H7 (cell line): ENCODE results near the gene EVC. TPM values are rescaled to one million over a fixed set of nuclear protein-coding genes. Genes with fewer than 3 reads are reported as not detected.
"Not testable (repeated sequence)": the region's sequence is repeated elsewhere in the genome, so short reads cannot be mapped to it uniquely, and the experiment has no call there.

ENCODE experiments used
- DNase-seq: peaks from one replicate; pipeline ENCODE4 v3.0.0; 2012
- H3K27me3 ChIP-seq: 2 replicates; pipeline ENCODE4 v1.6.0; 2011; ENCODE audit warnings: mild to moderate bottlenecking, low read length; ENCODE audit not compliant: control insufficient read depth, insufficient read depth
- H3K36me3 ChIP-seq: replicated peaks from 2 replicates; pipeline ENCODE4 v1.5.1; 2011; ENCODE audit warnings: low read length; ENCODE audit not compliant: control insufficient read depth, insufficient read depth
- H3K4me3 ChIP-seq: 2 replicates; pipeline ENCODE4 v1.5.1; 2011; ENCODE audit warnings: low read depth, mild to moderate bottlenecking, control low read depth, low read length, moderate library complexity; ENCODE audit not compliant: insufficient read depth
- total RNA-seq: library from RNA; depleted of rRNA; stranded (reverse); fragments of >200 nt; shearing (Covaris generic); gene quantifications from 2 replicates; pipeline ENCODE4 v1.2.3, GENCODE V29; 2014

The EVC gene
- total RNA-seq, 1 experiment from 2014 or later, result 4.5 TPM

DNA sequence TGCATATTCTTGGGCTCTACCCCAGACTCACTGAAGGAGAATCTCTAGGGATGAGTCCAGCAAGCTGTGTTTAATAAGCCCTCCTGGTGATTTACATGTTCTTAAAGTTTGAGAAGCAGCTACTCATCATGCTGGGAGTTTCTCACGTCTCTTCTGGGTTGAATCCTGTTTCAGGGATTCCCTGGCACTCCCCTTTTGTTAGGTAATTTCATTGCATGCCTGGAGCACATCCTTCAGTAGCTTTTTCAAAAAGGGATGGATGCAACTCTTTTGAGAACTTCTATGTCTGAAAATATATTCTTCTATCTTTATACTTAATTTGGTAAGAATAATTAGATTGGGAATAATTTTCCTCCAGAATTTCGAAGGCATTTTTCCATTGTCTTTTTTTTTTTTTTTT is 4.4 kb downstream of the EVC start:
- Histone ChIP-seq H3K4me3 (no peak overlapping the region), H3K27me3 (peaks cover 6% of the 10 kb centered on the region), H3K36me3 (no peaks in the 10 kb centered on the region; the same call in 1 of the 2 replicates)
- DNase-seq, result no peak

DNA sequence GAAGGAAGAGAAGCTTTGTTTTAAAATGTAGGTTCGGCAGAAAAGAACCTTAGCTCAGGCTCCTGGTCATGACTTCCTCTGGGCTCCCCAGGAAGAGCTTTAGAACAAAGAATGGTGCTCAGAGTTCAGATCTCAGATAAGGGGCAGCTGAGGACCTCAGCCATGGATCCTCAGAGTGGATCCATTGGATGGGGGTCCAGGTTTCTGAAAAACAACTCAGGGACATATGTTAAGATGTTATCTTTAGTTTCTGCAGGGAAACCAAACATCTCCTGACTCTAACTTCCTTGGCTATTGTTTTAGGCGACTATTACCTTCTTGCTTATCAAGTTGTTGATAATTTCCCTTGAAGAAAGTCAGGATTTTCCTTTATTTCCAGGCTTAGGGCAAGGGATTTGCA is 5.4 kb downstream of the EVC start:
- no peak overlapping the region for H3K4me3 ChIP-seq
- peaks cover 5% of the 10 kb centered on the region; the same call in 1 of the 2 replicates for H3K27me3 ChIP-seq
- H3K36me3 ChIP-seq, result no peaks in the 10 kb centered on the region; the same call in 1 of the 2 replicates
- DNase-seq, result no peak

DNA sequence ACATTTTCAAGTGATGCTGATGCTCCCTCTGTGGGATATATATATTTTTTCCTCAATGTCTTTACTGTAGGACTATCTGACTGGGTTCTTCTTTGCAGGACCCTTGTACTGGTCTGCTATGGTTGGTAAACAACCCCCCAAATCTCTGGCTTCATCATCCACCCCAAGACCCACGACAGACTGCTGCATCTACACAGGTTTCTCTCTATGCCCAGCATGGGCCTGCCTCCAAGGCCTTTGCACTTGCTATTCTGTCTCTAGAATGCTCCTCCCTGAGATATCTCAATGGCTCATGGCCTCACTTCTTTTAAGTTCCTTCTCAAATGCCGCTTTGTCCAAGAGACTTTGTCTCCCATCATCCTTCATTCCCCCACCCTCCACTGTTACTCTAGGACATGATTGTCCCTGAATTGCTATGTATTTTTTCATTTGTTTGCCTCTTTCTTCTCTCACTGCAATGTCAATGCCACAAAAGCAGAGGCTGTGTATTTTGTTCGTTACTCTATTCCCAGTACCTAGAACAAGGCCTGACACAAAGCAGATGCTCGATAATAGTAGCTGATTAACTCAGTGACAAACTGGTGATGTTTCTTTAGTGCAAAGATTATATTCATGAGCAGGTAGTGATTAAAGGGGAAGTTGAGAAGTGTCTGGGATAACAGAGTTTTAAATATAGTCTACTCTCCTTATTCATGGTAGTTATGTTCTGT is 6.6 kb downstream of the EVC start:
- Histone ChIP-seq H3K4me3 (no peak overlapping the region), H3K27me3 (no peaks in the 10 kb centered on the region), H3K36me3 (no peaks in the 10 kb centered on the region; the same call in 1 of the 2 replicates)
- DNase-seq, result no peak

DNA sequence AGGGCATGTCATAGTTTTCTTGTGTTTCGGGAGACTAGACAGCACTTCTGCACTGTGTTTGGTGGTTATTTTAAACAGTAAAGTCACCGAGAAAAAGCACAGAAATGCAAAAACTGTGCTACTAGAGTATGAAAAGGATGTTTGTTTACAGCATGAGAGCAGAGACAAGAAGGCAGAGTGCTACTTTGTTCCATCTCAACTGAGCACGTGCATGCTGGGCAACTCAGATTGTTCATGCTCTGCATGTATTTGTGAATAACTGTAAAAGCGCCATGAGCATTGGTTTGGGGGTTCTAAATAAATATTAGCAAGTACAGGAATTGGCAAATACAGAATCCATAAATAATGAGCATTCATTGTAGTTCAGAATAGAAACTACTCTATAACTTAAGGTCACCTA is 7.4 kb downstream of the EVC start:
- Histone ChIP-seq H3K27me3 (no peaks in the 10 kb centered on the region), H3K36me3 (no peaks in the 10 kb centered on the region; the same call in 1 of the 2 replicates), H3K4me3 (no peak overlapping the region)
- no peak for DNase-seq

DNA sequence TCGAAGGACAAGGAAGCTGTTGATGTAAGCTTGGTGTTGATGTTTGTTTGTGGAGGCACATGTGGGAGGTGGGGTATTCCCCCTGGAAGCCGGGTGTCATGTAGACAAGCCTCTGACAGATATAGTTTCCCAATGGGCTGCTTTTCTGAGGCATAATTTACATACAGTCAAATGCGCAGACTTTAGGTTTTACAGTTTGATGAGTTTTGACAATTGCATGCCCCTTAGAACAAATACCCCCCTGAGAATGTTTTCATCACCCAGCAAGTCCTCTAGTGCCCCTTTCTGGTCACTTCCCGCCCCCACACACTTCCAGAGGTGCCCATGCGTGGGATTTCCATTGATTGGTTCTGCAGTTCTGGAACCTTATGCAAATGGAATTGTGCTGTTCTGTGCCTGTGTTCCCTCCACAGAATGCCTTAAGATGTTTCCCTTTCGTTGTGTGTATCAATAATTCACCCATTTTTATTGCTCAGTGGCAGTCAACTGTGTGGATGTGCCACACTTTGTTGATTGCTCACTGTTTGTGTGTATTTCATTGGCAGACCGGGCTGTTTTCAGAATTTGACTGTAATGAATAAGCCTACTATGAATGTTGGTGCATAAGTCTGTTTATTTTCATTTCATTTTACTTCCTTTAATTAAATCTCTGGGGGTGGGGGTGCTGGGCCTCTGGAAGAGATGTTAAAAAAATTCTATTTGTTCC is 8.5 kb downstream of the EVC start:
- no peaks in the 10 kb centered on the region for H3K27me3 ChIP-seq
- DNase-seq, result no peak
- no peaks in the 10 kb centered on the region; the same call in 1 of the 2 replicates for H3K36me3 ChIP-seq
- H3K4me3 ChIP-seq, result no peak overlapping the region

DNA sequence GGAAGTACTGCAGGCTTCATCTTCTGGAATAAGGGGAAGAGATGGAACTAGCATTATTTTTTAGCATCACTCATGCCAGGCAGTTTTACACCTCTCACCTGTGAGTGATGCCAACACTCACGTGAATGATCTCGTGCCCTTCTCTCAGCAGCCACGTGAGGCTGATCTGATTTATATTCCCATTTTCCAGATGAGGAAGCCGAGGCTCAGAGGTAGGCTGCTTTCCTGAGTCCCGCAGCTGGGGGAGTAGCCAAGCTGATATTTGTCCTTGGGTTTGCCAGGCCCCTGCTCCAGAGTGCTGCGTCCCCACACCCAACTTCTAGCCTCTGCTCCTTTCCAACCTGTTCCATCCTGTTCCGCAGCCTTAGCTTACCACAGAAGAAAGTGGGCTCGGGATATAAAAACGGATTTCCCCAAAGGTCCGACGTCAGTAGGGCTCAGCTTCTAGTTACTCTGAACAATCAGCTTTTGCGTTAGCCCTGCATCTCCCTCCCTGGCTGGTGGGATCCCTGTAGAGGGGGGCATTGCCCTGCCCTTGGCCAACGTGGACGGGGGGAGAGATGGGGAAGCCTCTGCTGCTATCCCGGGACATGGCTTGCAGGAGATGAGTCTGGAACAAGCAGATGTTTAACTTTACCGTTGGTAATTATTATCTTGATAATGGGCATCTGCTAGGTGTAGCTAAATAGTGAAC is 9.3 kb downstream of the EVC start:
- Histone ChIP-seq H3K4me3 (no peak overlapping the region), H3K27me3 (no peaks in the 10 kb centered on the region), H3K36me3 (no peaks in the 10 kb centered on the region; the same call in 1 of the 2 replicates)
- no peak for DNase-seq

DNA sequence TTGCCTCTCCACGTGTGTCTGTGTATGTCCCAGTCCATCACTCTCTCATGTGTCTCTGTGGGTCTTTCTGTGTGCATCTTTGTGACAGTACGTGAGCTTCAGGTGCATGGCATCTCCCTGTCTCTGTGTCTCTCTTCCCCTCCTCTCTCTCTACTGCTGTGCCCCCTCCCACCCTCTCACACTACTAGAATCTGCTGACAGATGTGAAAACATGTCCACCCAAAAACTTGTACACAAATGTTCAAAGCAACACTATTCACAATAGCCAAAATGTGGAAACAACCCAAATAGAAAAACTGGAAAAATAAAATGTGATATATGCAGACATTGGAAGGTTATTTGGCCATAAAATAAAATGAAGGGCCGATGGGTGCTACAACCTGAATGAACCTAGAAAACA is 10.0 kb downstream of the EVC start:
- Histone ChIP-seq H3K27me3 (no peaks in the 10 kb centered on the region), H3K4me3 (no peak overlapping the region), H3K36me3 (no peaks in the 10 kb centered on the region; the same call in 1 of the 2 replicates)
- no peak for DNase-seq

DNA sequence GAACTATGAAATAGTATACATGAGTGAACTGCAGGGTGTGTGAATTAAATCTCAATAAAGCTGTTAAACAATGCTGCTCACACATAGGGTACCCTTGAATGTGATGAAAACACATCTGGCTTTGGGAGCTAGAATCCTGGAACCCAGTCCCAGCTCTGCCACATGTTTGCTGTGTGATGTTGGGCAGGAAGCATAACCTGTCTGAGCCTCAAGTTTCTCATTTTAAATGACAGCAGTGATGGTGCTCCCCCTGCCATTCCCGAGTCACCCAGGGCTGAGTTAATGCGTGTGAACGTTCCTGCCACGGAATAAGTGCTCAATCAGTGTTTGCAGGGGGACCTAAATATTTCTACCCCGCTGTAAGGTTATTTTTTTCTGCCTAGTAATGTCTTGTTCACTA is 10.9 kb downstream of the EVC start:
- H3K36me3 ChIP-seq, result no peaks in the 10 kb centered on the region; the same call in 1 of the 2 replicates
- no peaks in the 10 kb centered on the region for H3K27me3 ChIP-seq
- DNase-seq, result no peak
- no peak overlapping the region for H3K4me3 ChIP-seq

DNA sequence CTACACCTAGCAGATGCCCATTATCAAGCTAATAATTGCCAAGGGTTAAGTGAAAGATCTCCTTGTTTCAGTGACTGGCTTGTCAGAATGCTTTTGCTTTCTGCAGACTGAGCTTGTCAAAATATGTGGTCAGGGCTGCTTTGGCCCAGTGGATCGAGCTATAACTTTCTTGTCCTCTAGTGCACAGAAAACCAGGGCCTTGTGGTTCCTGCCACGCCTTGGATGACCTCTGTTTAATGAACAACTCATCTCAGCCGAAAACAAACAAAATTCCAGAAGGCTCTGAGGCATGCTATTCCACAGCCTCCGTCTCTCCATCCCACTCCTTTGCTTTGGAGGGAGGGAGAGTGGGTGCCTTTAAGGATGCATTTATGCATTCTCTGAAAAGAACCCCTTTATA is 11.3 kb downstream of the EVC start:
- Histone ChIP-seq H3K36me3 (no peaks in the 10 kb centered on the region; the same call in 1 of the 2 replicates), H3K27me3 (no peaks in the 10 kb centered on the region), H3K4me3 (no peak overlapping the region)
- no peak for DNase-seq

DNA sequence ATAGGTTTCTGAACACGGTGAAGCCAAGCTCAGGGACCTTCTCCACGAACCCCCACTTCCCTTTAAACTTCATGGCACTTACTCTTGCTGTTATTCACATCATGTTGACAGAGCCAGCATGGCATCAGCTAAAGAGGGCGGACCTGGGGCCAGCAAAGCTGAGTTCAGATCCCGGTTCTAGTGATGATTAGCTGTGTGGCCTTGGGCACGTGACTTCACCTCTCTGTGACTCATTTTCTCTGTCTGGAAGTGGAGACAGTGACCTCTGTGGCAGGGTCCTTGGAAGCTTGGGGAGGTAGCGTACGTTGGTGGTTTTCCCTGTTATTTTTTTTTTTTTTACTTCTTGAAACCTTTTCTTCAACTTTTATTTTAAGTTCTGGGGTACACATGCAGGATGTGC is 13.4 kb downstream of the EVC start:
- Histone ChIP-seq H3K4me3 (no peak overlapping the region), H3K36me3 (peaks cover under 1% of the 10 kb centered on the region), H3K27me3 (no peaks in the 10 kb centered on the region)
- DNase-seq, result no peak

DNA sequence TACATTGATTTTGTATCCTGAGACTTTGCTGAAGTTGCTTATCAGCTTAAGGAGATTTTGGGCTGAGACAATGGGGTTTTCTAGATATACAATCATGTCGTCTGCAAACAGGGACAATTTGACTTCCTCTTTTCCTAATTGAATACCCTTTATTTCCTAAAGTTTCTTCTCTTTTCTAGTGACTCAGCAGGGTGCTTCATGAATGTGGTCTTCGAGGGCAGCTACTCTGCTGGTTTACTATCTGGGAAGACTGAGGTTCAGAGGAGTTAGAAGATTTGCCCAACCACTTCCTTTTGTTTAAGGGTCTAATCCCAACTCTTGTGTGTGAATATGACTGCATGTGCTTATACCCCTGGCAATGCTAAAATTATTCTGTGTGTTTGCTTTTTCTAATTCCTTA is 17.4 kb downstream of the EVC start:
- not testable (repeated sequence) for H3K4me3 ChIP-seq, H3K36me3 ChIP-seq, DNase-seq, H3K27me3 ChIP-seq

DNA sequence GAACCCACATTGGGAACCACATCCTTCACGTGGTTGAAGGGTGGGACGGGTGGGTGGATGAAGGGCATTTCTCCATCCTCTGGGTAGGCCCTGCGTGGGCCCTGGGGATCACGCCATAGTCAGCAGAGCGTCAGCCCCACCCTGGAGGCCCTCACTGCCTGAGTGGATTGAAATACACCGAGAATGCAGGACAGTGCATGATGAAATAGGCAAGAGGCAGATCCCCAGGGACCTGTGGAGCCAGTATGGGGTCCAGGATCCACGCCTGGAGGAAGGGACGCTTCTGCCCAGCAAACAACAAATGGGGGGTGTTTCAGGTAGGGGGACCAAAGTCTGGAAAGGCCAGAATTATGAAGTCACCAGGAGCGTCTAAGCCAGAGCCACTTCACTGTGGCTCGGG is 19.4 kb downstream of the EVC start:
- H3K4me3 ChIP-seq, result no peak overlapping the region
- no peaks in the 10 kb centered on the region for H3K27me3 ChIP-seq
- H3K36me3 ChIP-seq, result peaks cover 3% of the 10 kb centered on the region; the same call in 1 of the 2 replicates
- DNase-seq, result no peak

DNA sequence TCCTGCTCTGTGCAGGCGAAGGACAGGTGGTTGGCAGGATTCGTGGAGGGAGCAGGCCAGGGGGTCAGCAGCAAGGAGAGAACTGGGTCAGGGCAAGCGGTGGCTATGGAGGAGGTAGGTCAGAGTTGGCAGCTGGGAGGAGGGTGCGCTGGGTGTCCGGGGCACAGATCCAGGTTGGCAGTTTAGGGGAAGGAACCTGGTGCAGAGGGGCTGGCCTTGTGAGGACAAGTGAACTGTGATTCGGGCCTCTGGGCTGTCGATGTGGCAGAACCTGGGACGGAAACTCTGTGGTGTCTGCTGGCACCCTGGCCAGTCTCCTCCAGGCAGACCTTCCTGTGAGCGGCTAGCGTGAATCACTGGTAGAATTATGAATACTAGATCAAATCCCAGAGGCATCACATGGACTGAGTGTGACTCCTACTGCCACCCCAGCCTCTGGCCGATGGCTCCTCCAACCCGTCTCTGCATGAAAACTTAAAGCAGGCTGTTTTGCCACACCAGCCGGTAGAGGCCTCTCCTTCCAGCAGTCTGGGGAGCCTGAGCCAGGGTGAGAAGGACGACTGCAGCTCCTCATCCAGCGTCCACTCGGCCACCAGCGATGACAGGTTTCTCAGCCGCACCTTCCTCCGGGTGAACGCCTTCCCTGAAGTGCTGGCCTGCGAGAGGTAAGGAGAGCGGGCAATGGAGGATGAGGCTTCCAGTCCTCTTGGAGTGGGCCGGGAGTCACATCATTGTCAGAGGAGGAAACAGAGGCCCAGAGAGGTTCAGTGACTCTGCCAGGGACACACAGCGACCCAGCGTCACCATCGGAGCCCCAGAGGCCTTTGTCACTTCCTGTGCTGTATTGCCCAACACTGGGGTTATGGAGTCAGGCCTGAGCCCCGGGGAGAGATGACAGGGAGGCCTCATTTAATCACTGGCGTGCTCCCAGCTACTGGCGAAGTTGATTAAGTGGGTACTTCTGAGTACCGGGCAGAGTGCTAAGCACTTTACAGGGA is 20.3 kb downstream of the EVC start:
- Histone ChIP-seq H3K4me3 (no peak overlapping the region), H3K27me3 (no peaks in the 10 kb centered on the region), H3K36me3 (peaks cover 3% of the 10 kb centered on the region; the same call in 1 of the 2 replicates)
- DNase-seq, result no peak

DNA sequence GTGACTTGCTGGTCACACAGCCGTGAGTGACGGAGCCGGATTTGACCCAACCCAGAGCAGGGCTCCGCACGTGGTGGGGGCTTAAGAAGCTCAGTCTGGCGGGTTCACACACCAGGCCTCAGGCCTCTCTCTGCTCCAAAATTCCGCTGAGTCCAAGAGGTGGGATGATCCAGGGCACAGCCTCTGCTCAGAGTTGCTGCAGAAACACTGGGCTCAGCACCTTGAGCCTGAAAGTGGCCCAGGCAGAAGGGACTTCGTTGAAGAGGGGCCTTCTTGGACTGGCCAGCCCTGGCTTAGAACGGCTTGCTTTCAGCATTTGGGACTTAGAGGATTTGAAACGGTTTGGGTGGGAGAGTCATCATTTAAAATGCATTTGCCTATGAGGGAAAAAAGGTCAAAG is 21.2 kb downstream of the EVC start:
- Histone ChIP-seq H3K27me3 (no peaks in the 10 kb centered on the region), H3K36me3 (peaks cover 3% of the 10 kb centered on the region; the same call in 1 of the 2 replicates), H3K4me3 (no peak overlapping the region)
- no peak for DNase-seq
